Measurements from ENCODE around the gene FICD.

DNA sequence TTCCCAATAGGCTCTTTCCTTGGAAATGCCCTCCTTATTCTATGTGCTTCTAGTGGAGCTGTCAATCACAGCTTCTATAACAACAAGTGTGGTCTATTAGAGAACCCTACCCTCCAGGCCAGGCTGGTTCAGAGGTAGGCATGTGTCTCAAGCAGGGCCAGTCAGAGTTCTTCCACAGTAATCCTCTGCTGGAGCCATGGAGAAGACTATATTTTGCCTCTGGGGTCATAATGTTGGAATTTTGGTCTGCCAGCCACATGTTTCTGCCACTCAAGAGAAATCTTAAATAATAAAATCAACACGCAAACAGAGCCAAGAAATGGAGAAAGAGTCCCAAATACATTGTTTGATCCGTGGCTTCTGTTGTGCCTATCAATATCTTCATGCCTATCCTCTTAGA lies 23.8 kb upstream of the FICD start:
- TF ChIP-seq, protein P1, sequence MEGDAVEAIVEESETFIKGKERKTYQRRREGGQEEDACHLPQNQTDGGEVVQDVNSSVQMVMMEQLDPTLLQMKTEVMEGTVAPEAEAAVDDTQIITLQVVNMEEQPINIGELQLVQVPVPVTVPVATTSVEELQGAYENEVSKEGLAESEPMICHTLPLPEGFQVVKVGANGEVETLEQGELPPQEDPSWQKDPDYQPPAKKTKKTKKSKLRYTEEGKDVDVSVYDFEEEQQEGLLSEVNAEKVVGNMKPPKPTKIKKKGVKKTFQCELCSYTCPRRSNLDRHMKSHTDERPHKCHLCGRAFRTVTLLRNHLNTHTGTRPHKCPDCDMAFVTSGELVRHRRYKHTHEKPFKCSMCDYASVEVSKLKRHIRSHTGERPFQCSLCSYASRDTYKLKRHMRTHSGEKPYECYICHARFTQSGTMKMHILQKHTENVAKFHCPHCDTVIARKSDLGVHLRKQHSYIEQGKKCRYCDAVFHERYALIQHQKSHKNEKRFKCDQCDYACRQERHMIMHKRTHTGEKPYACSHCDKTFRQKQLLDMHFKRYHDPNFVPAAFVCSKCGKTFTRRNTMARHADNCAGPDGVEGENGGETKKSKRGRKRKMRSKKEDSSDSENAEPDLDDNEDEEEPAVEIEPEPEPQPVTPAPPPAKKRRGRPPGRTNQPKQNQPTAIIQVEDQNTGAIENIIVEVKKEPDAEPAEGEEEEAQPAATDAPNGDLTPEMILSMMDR (IDR thresholded peaks at IDR 0.05) = no peak
- TF ChIP-seq POLR2A (IDR thresholded peaks at IDR 0.05) = no peak
